GM21515 (cell line): Measurements from ENCODE around the gene CYSLTR2.
"Not testable (repeated sequence)": the region's sequence is repeated elsewhere in the genome, so short reads cannot be mapped to it uniquely, and the experiment has no call there.

Experiments used
- ATAC-seq: cut with Tn5 transposase; IDR thresholded peaks from one replicate; pipeline ENCODE4 v1.9.1; 2021; ENCODE audit not compliant: unreplicated experiment

Gene CYSLTR2

GRCh38 chr13:48644141-48644540 is 9.6 kb upstream of the CYSLTR2 start:
- no peak for ATAC-seq

- ATAC-seq, result no peak
These were observed 8.8 kb upstream of the CYSLTR2 start for GRCh38 chr13:48644951-48645350.

GRCh38 chr13:48645845-48646244 is 7.9 kb upstream of the CYSLTR2 start:
- no peak for ATAC-seq

GRCh38 chr13:48646791-48647190 is 6.9 kb upstream of the CYSLTR2 start:
- no peak for ATAC-seq

- ATAC-seq, result no peak
These were observed 6.1 kb upstream of the CYSLTR2 start for GRCh38 chr13:48647625-48648024.

GRCh38 chr13:48648446-48648845 is 5.3 kb upstream of the CYSLTR2 start:
- ATAC-seq, result no peak

GRCh38 chr13:48652851-48653471 is 768 bp upstream of the CYSLTR2 start:
- ATAC-seq, result no peak

- ATAC-seq, result no peak
These were observed 782 bp downstream of the CYSLTR2 start for GRCh38 chr13:48654511-48654910.

GRCh38 chr13:48655291-48655690 is 1.6 kb downstream of the CYSLTR2 start:
- ATAC-seq, result no peak

- ATAC-seq, result no peak
These were observed 2.9 kb downstream of the CYSLTR2 start for GRCh38 chr13:48656608-48657007.

- no peak for ATAC-seq
These were observed 6.8 kb downstream of the CYSLTR2 start for GRCh38 chr13:48660361-48661076.

GRCh38 chr13:48661107-48661506 is 7.4 kb downstream of the CYSLTR2 start:
- ATAC-seq, result no peak

- no peak for ATAC-seq
These were observed 8.5 kb downstream of the CYSLTR2 start for GRCh38 chr13:48662226-48662625.

- no peak for ATAC-seq
These were observed 13.4 kb downstream of the CYSLTR2 start for GRCh38 chr13:48667136-48667535.

- not testable (repeated sequence) for ATAC-seq
These were observed 17.7 kb downstream of the CYSLTR2 start for GRCh38 chr13:48671421-48671820.

GRCh38 chr13:48675247-48675646 is 21.5 kb downstream of the CYSLTR2 start:
- ATAC-seq, result no peak

GRCh38 chr13:48678316-48678715 is 24.6 kb downstream of the CYSLTR2 start:
- no peak for ATAC-seq

GRCh38 chr13:48679941-48680680 is 26.4 kb downstream of the CYSLTR2 start:
- ATAC-seq, result no peak

GRCh38 chr13:48680756-48681392 is 27.1 kb downstream of the CYSLTR2 start:
- no peak for ATAC-seq

GRCh38 chr13:48681905-48682304 is 28.2 kb downstream of the CYSLTR2 start:
- ATAC-seq, result no peak

- no peak for ATAC-seq
These were observed 28.7 kb downstream of the CYSLTR2 start for GRCh38 chr13:48682436-48682835.
